Neural cell (in vitro differentiated cells): ENCODE measurements around the gene MRPL23. TPM values are rescaled to one million over a fixed set of nuclear protein-coding genes. Genes with fewer than 3 reads are reported as not detected.

Experiments used
- H2AFZ ChIP-seq: fragments of 200-600, 300-800 bp; sonication (generic), shearing (Covaris generic); 2 replicates; pipeline ENCODE4 v1.6.0; 2014; ENCODE audit warnings: low read depth, mild to moderate bottlenecking, antibody characterized with exemption, low read length, moderate library complexity
- H3F3A ChIP-seq: fragments of 200-600 bp; shearing (Covaris generic); 2 replicates; pipeline ENCODE4 v1.6.1; 2016; ENCODE audit warnings: mild to moderate bottlenecking, moderate library complexity, mixed read lengths, antibody characterized with exemption, low read length; ENCODE audit not compliant: insufficient read depth, poor library complexity, severe bottlenecking
- H3K27ac ChIP-seq: fragments of 200-600, 300-800 bp; sonication (generic), shearing (Covaris generic); 2 replicates; pipeline ENCODE4 v1.5.1; 2014; ENCODE audit warnings: mild to moderate bottlenecking, low read length, moderate library complexity
- H3K27me3 ChIP-seq: fragments of 300-800, 200-600 bp; sonication (generic), shearing (Covaris generic); 2 replicates; pipeline ENCODE4 v1.6.0; 2014; ENCODE audit warnings: mild to moderate bottlenecking, low read depth, low read length, moderate library complexity; ENCODE audit not compliant: insufficient read depth
- H3K36me3 ChIP-seq: fragments of 300-800, 200-600 bp; sonication (generic), shearing (Covaris generic); 2 replicates; pipeline ENCODE4 v1.5.1; 2014; ENCODE audit warnings: mild to moderate bottlenecking, antibody characterized with exemption, low read length, moderate library complexity; ENCODE audit not compliant: insufficient read depth
- H3K4me2 ChIP-seq: fragments of 300-800, 200-600 bp; sonication (generic), shearing (Covaris generic); 2 replicates; pipeline ENCODE4 v1.6.0; 2014; ENCODE audit warnings: mild to moderate bottlenecking, low read length
- H3K4me3 ChIP-seq: fragments of 300-800, 200-600 bp; sonication (generic), shearing (Covaris generic); 2 replicates; pipeline ENCODE4 v1.5.1; 2014; ENCODE audit warnings: mild to moderate bottlenecking, low read length, moderate library complexity
- H3K79me2 ChIP-seq: fragments of 200-600 bp; shearing (Covaris generic); replicated peaks from 2 replicates; pipeline ENCODE4 v1.6.0; 2014; ENCODE audit warnings: mild to moderate bottlenecking, low read length, moderate library complexity; ENCODE audit not compliant: insufficient read depth
- H3K9ac ChIP-seq: fragments of 300-800, 200-600 bp; sonication (generic), shearing (Covaris generic); 2 replicates; pipeline ENCODE4 v1.6.1; 2016; ENCODE audit warnings: mild to moderate bottlenecking, low read length, mixed read lengths
- H3K9me2 ChIP-seq: fragments of 200-600 bp; shearing (Covaris generic); 2 replicates; pipeline ENCODE4 v1.6.1; 2016; ENCODE audit warnings: mild to moderate bottlenecking, low read length, mixed read lengths; ENCODE audit not compliant: insufficient read depth
- H3K9me3 ChIP-seq: fragments of 200-600, 300-800 bp; sonication (generic), shearing (Covaris generic); 2 replicates; pipeline ENCODE4 v1.6.1; 2016; ENCODE audit warnings: mild to moderate bottlenecking, mixed run types, low read length, moderate library complexity, mixed read lengths
- H4K20me1 ChIP-seq: fragments of 200-600 bp; shearing (Covaris generic); 2 replicates; pipeline ENCODE4 v1.6.1; 2016; ENCODE audit warnings: mild to moderate bottlenecking, mixed run types; ENCODE audit not compliant: insufficient read depth
- CTCF ChIP-seq: fragments of 450-650 bp; IDR thresholded peaks from 2 replicates; pipeline ENCODE4 v1.5.1; 2014; ENCODE audit warnings: antibody characterized with exemption, mild to moderate bottlenecking, moderate library complexity; ENCODE audit not compliant: poor library complexity, severe bottlenecking
- EP300 ChIP-seq: fragments of 450-650 bp; conservative IDR thresholded peaks from 2 replicates; pipeline ENCODE4 v1.6.1; 2014; ENCODE audit warnings: antibody characterized with exemption, mild to moderate bottlenecking, moderate library complexity; ENCODE audit not compliant: poor library complexity, severe bottlenecking
- EZH2 ChIP-seq: fragments of 200-600, 300-800 bp; shearing (Covaris generic), sonication (generic); IDR thresholded peaks from 2 replicates; pipeline ENCODE4 v1.6.1; 2014; ENCODE audit warnings: antibody characterized with exemption, low read length, borderline replicate concordance, mild to moderate bottlenecking; ENCODE audit not compliant: insufficient read depth, poor library complexity, severe bottlenecking
- MXI1 ChIP-seq: fragments of 450-650 bp; conservative IDR thresholded peaks from 2 replicates; pipeline ENCODE4 v1.6.1; 2014; ENCODE audit warnings: antibody characterized with exemption, mild to moderate bottlenecking; ENCODE audit not compliant: poor library complexity, severe bottlenecking
- POLR2AphosphoS5 ChIP-seq: IDR thresholded peaks from 2 replicates; pipeline ENCODE4 v1.6.1; 2012
- RAD21 ChIP-seq: fragments of 450-650 bp; conservative IDR thresholded peaks from 2 replicates; pipeline ENCODE4 v1.6.1; 2014; ENCODE audit warnings: antibody characterized with exemption, mild to moderate bottlenecking, moderate library complexity
- REST ChIP-seq: IDR thresholded peaks from 2 replicates; pipeline ENCODE4 v1.6.1; 2012; ENCODE audit warnings: borderline replicate concordance
- SMC3 ChIP-seq: fragments of 450-650 bp; conservative IDR thresholded peaks from 2 replicates; pipeline ENCODE4 v1.6.1; 2014; ENCODE audit warnings: antibody characterized with exemption, mild to moderate bottlenecking, moderate library complexity; ENCODE audit not compliant: poor library complexity
- TAF1 ChIP-seq: IDR thresholded peaks from 2 replicates; pipeline ENCODE4 v1.6.1; 2012; ENCODE audit warnings: low read depth
- polyA plus RNA-seq: library from polyadenylated mRNA; depleted of rRNA; stranded (reverse); fragments of >200 nt; gene quantifications from 2 replicates; pipeline ENCODE4 v1.2.3, GENCODE V29; 2014

Gene MRPL23
- polyA plus RNA-seq, 1 donor from 2014 or later, result 154 TPM

GRCh38 chr11:1937616-1938342 is 9.4 kb upstream of the MRPL23 start:
- TF ChIP-seq EP300 (no peak), POLR2AphosphoS5 (no peak), CTCF (no peak), RAD21 (no peak), EZH2 (no peak), SMC3 (no peak), MXI1 (no peak), TAF1 (no peak), REST (no peak)
- H3K9me2 ChIP-seq, result no peaks in the 10 kb centered on the region

GRCh38 chr11:1938343-1939005 is 8.7 kb upstream of the MRPL23 start:
- no peaks in the 10 kb centered on the region for H3K79me2 ChIP-seq
- no peaks in the 10 kb centered on the region for H3F3A ChIP-seq
- no peaks in the 10 kb centered on the region for H3K27me3 ChIP-seq
- no peak overlapping the region for H3K27ac ChIP-seq
- H2AFZ ChIP-seq, result no peak overlapping the region
- no peaks in the 10 kb centered on the region for H4K20me1 ChIP-seq
- no peaks in the 10 kb centered on the region for H3K9me2 ChIP-seq
- no peaks in the 10 kb centered on the region for H3K9me3 ChIP-seq
- no peak overlapping the region for H3K9ac ChIP-seq
- no peak overlapping the region for H3K4me2 ChIP-seq
- TF ChIP-seq EZH2, result no peak
- TF ChIP-seq SMC3, result no peak
- no peak for TF ChIP-seq EP300
- no peak for TF ChIP-seq TAF1
- no peak for TF ChIP-seq POLR2AphosphoS5
- no peak for TF ChIP-seq MXI1
- no peak for TF ChIP-seq RAD21
- TF ChIP-seq REST, result no peak
- no peak for TF ChIP-seq CTCF
- H3K36me3 ChIP-seq, result no peaks in the 10 kb centered on the region
- H3K4me3 ChIP-seq, result no peak overlapping the region

More at GRCh38 chr11:1937616-1938342, 9.4 kb upstream of the MRPL23 start:
- Histone ChIP-seq H2AFZ (no peak overlapping the region), H3K9ac (no peak overlapping the region), H4K20me1 (no peaks in the 10 kb centered on the region), H3K79me2 (no peaks in the 10 kb centered on the region), H3K27ac (no peak overlapping the region), H3K9me3 (no peaks in the 10 kb centered on the region), H3K4me3 (no peak overlapping the region), H3K4me2 (no peak overlapping the region), H3K36me3 (no peaks in the 10 kb centered on the region), H3K27me3 (no peaks in the 10 kb centered on the region), H3F3A (no peaks in the 10 kb centered on the region)
